ENCODE measurements around the gene SUPT4H1.

SUPT4H1 gene

GRCh38 chr17:58317421-58318064 lies 34.5 kb downstream of the SUPT4H1 start:
- peak; percentile 78 for DNase-seq (ENCODE audit: low spot score)

- no peak for DNase-seq (ENCODE audit: low spot score)
These were observed 35.6 kb downstream of the SUPT4H1 start for GRCh38 chr17:58316260-58316960.

GRCh38 chr17:58315750-58316149 lies 36.3 kb downstream of the SUPT4H1 start:
- no peak for DNase-seq (ENCODE audit: low spot score)

- no peak for DNase-seq (ENCODE audit: low spot score)
These were observed 36.7 kb downstream of the SUPT4H1 start for GRCh38 chr17:58315281-58315711.

GRCh38 chr17:58314706-58315015 lies 37.3 kb downstream of the SUPT4H1 start:
- DNase-seq (ENCODE audit: low spot score): no peak

- no peak for DNase-seq (ENCODE audit: low spot score)
These were observed 37.9 kb downstream of the SUPT4H1 start for GRCh38 chr17:58313815-58314705.

GRCh38 chr17:58312829-58313228 lies 39.2 kb downstream of the SUPT4H1 start:
- DNase-seq (ENCODE audit: low spot score): no peak

- DNase-seq (ENCODE audit: low spot score): no peak
These were observed 39.9 kb downstream of the SUPT4H1 start for GRCh38 chr17:58312021-58312630.

- no peak for DNase-seq (ENCODE audit: low spot score)
These were observed 40.5 kb downstream of the SUPT4H1 start for GRCh38 chr17:58311429-58311894.

- DNase-seq (ENCODE audit: low spot score): no peak
These were observed 41.2 kb downstream of the SUPT4H1 start for GRCh38 chr17:58310511-58311428.

GRCh38 chr17:58309918-58310259 lies 42.1 kb downstream of the SUPT4H1 start:
- DNase-seq (ENCODE audit: low spot score): no peak

- no peak for DNase-seq (ENCODE audit: low spot score)
These were observed 42.8 kb downstream of the SUPT4H1 start for GRCh38 chr17:58308985-58309917.

- no peak for DNase-seq (ENCODE audit: low spot score)
These were observed 43.6 kb downstream of the SUPT4H1 start for GRCh38 chr17:58308173-58308984.

GRCh38 chr17:58307468-58308172 lies 44.4 kb downstream of the SUPT4H1 start:
- DNase-seq (ENCODE audit: low spot score): no peak

- no peak for DNase-seq (ENCODE audit: low spot score)
These were observed 45.7 kb downstream of the SUPT4H1 start for GRCh38 chr17:58306131-58306951.

- no peak for DNase-seq (ENCODE audit: low spot score)
These were observed 46.4 kb downstream of the SUPT4H1 start for GRCh38 chr17:58305626-58306025.

GRCh38 chr17:58304750-58305486 lies 47.1 kb downstream of the SUPT4H1 start:
- no peak for DNase-seq (ENCODE audit: low spot score)
